H9 (cell line): ENCODE results near the gene POFUT1. TPM values are rescaled to one million over a fixed set of nuclear protein-coding genes. Genes with fewer than 3 reads are reported as not detected.

Source experiments
- DNase-seq: peaks from one replicate; pipeline ENCODE4 v3.0.0-alpha.2; 2017
- H2AFZ ChIP-seq: one replicate; pipeline ENCODE4 v1.6.1; 2013; ENCODE audit warnings: mild to moderate bottlenecking, low read length, control low read depth, moderate library complexity
- H2AK5ac ChIP-seq: 2 replicates; pipeline ENCODE4 v1.6.1; 2013; ENCODE audit warnings: low read length, control low read depth, mixed read lengths; ENCODE audit not compliant: insufficient read length
- H2BK120ac ChIP-seq: one replicate; pipeline ENCODE4 v1.6.1; 2013; ENCODE audit warnings: low read depth, mild to moderate bottlenecking, low read length, control low read depth, inconsistent platforms; ENCODE audit not compliant: poor library complexity, severe bottlenecking
- H2BK12ac ChIP-seq: 2 replicates; pipeline ENCODE4 v1.6.1; 2013; ENCODE audit warnings: low read length, control low read depth, mixed read lengths, low read depth; ENCODE audit not compliant: insufficient read length
- H2BK15ac ChIP-seq: 2 replicates; pipeline ENCODE4 v1.6.1; 2013; ENCODE audit warnings: low read depth, low read length, control low read depth
- H2BK20ac ChIP-seq: one replicate; pipeline ENCODE4 v1.6.1; 2013; ENCODE audit warnings: low read depth, mild to moderate bottlenecking, low read length, control low read depth, inconsistent platforms; ENCODE audit not compliant: poor library complexity, severe bottlenecking
- H2BK5ac ChIP-seq: 2 replicates; pipeline ENCODE4 v1.6.1; 2013; ENCODE audit warnings: low read length, control low read depth, mixed read lengths; ENCODE audit not compliant: insufficient read length
- H3K14ac ChIP-seq: 2 replicates; pipeline ENCODE4 v1.6.1; 2013; ENCODE audit warnings: low read length, control low read depth; ENCODE audit not compliant: insufficient read depth
- H3K18ac ChIP-seq: 2 replicates; pipeline ENCODE4 v1.6.1; 2013; ENCODE audit warnings: low read depth, mild to moderate bottlenecking, mixed read lengths, low read length, control low read depth; ENCODE audit not compliant: insufficient read length
- H3K23ac ChIP-seq: 2 replicates; pipeline ENCODE4 v1.6.1; 2013; ENCODE audit warnings: low read length, control low read depth, mixed read lengths, low read depth; ENCODE audit not compliant: insufficient read length
- H3K23me2 ChIP-seq: 2 replicates; pipeline ENCODE4 v1.6.1; 2013; ENCODE audit warnings: low read depth, mild to moderate bottlenecking, mixed read lengths, low read length, control low read depth; ENCODE audit not compliant: insufficient read length, poor library complexity, severe bottlenecking
- H3K27ac ChIP-seq: 2 replicates; pipeline ENCODE4 v1.5.1; 2013; ENCODE audit warnings: low read length, control low read depth, mixed read lengths, low read depth; ENCODE audit not compliant: insufficient read length
- H3K27me3 ChIP-seq: 2 replicates; pipeline ENCODE4 v1.6.1; 2013; ENCODE audit warnings: low read length, control low read depth, inconsistent platforms; ENCODE audit not compliant: insufficient read depth
- H3K4ac ChIP-seq: 2 replicates; pipeline ENCODE4 v1.6.1; 2013; ENCODE audit warnings: low read depth, mild to moderate bottlenecking, control low read depth, inconsistent platforms, low read length, moderate library complexity
- H3K4me1 ChIP-seq: 2 replicates; pipeline ENCODE4 v1.6.1; 2013; ENCODE audit warnings: low read length, control low read depth, inconsistent platforms; ENCODE audit not compliant: insufficient read depth
- H3K4me2 ChIP-seq: 2 replicates; pipeline ENCODE4 v1.6.1; 2013; ENCODE audit warnings: low read length, control low read depth, mixed read lengths; ENCODE audit not compliant: insufficient read length, insufficient read depth
- H3K56ac ChIP-seq: 2 replicates; pipeline ENCODE4 v1.6.1; 2013; ENCODE audit warnings: low read depth, mild to moderate bottlenecking, mixed read lengths, low read length, control low read depth; ENCODE audit not compliant: insufficient read length
- H3K79me1 ChIP-seq: 2 replicates; pipeline ENCODE4 v1.6.1; 2013; ENCODE audit warnings: low read depth, mild to moderate bottlenecking, moderate library complexity, low read length, control low read depth, inconsistent platforms; ENCODE audit not compliant: insufficient read depth, poor library complexity, severe bottlenecking
- H3K79me2 ChIP-seq: 2 replicates; pipeline ENCODE4 v1.6.1; 2013; ENCODE audit warnings: low read length, control low read depth, inconsistent platforms; ENCODE audit not compliant: insufficient read depth
- H3K9ac ChIP-seq: 2 replicates; pipeline ENCODE4 v1.6.1; 2013; ENCODE audit warnings: low read length, control low read depth, mixed read lengths; ENCODE audit not compliant: insufficient read length; ENCODE audit errors: extremely low read depth
- H3K9me3 ChIP-seq: one replicate; pipeline ENCODE4 v1.6.1; 2013; ENCODE audit warnings: low read depth, low read length, inconsistent platforms; ENCODE audit not compliant: control insufficient read depth
- H3T11ph ChIP-seq: one replicate; pipeline ENCODE4 v1.6.1; 2013; ENCODE audit warnings: mild to moderate bottlenecking, low read length, control low read depth, inconsistent platforms
- H4K20me1 ChIP-seq: one replicate; pipeline ENCODE4 v1.6.1; 2013; ENCODE audit not compliant: control insufficient read depth, insufficient read length, insufficient read depth
- H4K5ac ChIP-seq: 2 replicates; pipeline ENCODE4 v1.6.1; 2013; ENCODE audit warnings: low read depth, mild to moderate bottlenecking, mixed read lengths, low read length, control low read depth; ENCODE audit not compliant: insufficient read length
- H4K8ac ChIP-seq: replicated peaks from 2 replicates; pipeline ENCODE4 v1.6.1; 2013; ENCODE audit warnings: low read length, control low read depth, mixed read lengths, low read depth; ENCODE audit not compliant: insufficient read length
- H4K91ac ChIP-seq: 2 replicates; pipeline ENCODE4 v1.6.1; 2013; ENCODE audit warnings: low read depth, mild to moderate bottlenecking, moderate library complexity, mixed read lengths, low read length, control low read depth; ENCODE audit not compliant: insufficient read length
- H3K27ac Mint-ChIP-seq, 3 experiments: 2 replicates in 2 of 3; 3 replicates in 1 of 3; pipeline ENCODE4 v1.8.0; 2020 to 2021; ENCODE audit warnings: mixed read lengths in 3 of 3, mild to moderate bottlenecking in 1 of 3, moderate library complexity in 1 of 3
- H3K27me3 Mint-ChIP-seq: 2 replicates; pipeline ENCODE4 v1.8.0; 2021; ENCODE audit warnings: low read depth, mild to moderate bottlenecking, moderate library complexity, mixed read lengths
- H3K36me3 Mint-ChIP-seq, 3 experiments: 2 replicates in 2 of 3; 3 replicates in 1 of 3; pipeline ENCODE4 v1.8.0; 2020 to 2021; ENCODE audit warnings: low read depth in 3 of 3, mixed read lengths in 3 of 3; ENCODE audit not compliant: insufficient read depth in 1 of 3
- H3K4me1 Mint-ChIP-seq, 2 experiments: 2 replicates each; pipeline ENCODE4 v1.8.0; 2020; ENCODE audit warnings: mixed read lengths in 2 of 2
- H3K4me3 Mint-ChIP-seq, 2 experiments: 2 replicates in 1 of 2; 3 replicates in 1 of 2; pipeline ENCODE4 v1.8.0; 2020 to 2021; ENCODE audit warnings: mild to moderate bottlenecking in 2 of 2, mixed read lengths in 2 of 2, moderate library complexity in 1 of 2
- H3K9me3 Mint-ChIP-seq, 2 experiments: 2 replicates in 1 of 2; 3 replicates in 1 of 2; pipeline ENCODE4 v1.8.0; 2020; ENCODE audit warnings: mild to moderate bottlenecking in 2 of 2, mixed read lengths in 2 of 2, moderate library complexity in 1 of 2
- WGBS: extraction: QIAGEN DNeasy Blood & Tissue Kit; methylation state at CpG from one replicate; pipeline ENCODE4 v1.1.7; 2013; ENCODE audit warnings: missing lambda C conversion rate, low lambda C conversion rate, mixed read lengths; ENCODE audit not compliant: insufficient read length; ENCODE audit errors: extremely low coverage; 5-methylcytosine and 5-hydroxymethylcytosine counted together
- total RNA-seq: library from RNA; stranded (reverse); gene quantifications from 2 replicates; pipeline ENCODE4 v1.2.1, GENCODE V29; 2021
- TF ChIP-seq, protein P1 (sequence below): fragments of 200-600 bp; sonication (generic); conservative IDR thresholded peaks from 3 replicates; pipeline ENCODE4 v1.8.0; 2021; ENCODE audit warnings: antibody characterized with exemption, mild to moderate bottlenecking

Gene POFUT1
- total RNA-seq, 1 experiment from 2014 or later = 41.2 TPM

DNA sequence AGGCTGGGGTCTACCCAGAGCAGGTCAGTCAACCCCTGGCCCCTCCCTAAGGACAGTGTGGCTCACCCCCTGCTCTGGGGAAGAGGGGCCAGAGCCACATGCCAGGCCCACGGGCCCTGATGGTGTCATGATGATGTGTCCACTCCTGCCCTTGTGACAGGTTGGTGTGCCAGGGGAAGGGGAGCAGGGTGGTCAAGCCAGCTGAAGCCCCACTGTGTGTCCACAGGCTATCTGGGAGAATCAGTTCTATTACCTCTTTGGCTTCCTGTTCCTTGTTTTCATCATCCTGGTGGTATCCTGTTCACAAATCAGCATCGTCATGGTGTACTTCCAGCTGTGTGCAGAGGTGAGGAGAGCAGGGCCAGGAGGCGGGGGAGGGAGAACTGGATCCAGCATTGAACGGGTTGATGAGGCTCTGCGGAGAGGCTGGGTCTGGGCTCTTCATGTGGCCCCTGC, 47.9 kb upstream of the POFUT1 start:
- H3K4me2 ChIP-seq = no peak overlapping the region
- Mint-ChIP-seq H3K4me1 (peaks cover 2 to 7% of the 10 kb centered on the region in 2 experiments; a peak in 3 of 4 replicates), H3K27me3 (no peaks in the 10 kb centered on the region), H3K27ac (0 out of 7 replicates have a peak overlapping the region, but pooled peaks of 1 of the 3 experiments have one; percentile 24), H3K4me3 (no peak overlapping the region), H3K9me3 (no peaks in the 10 kb centered on the region), H3K36me3 (peaks cover 32 to 78% (median 71%) of the 10 kb centered on the region in 3 experiments; a peak in 6 of 7 replicates)
- H3K79me2 ChIP-seq = no peaks in the 10 kb centered on the region
- no CpG with 5 or more reads among the region's 5 CpGs for WGBS
- H2BK15ac ChIP-seq = no peak overlapping the region
- H2AK5ac ChIP-seq = no peak overlapping the region
- TF ChIP-seq, protein P1, sequence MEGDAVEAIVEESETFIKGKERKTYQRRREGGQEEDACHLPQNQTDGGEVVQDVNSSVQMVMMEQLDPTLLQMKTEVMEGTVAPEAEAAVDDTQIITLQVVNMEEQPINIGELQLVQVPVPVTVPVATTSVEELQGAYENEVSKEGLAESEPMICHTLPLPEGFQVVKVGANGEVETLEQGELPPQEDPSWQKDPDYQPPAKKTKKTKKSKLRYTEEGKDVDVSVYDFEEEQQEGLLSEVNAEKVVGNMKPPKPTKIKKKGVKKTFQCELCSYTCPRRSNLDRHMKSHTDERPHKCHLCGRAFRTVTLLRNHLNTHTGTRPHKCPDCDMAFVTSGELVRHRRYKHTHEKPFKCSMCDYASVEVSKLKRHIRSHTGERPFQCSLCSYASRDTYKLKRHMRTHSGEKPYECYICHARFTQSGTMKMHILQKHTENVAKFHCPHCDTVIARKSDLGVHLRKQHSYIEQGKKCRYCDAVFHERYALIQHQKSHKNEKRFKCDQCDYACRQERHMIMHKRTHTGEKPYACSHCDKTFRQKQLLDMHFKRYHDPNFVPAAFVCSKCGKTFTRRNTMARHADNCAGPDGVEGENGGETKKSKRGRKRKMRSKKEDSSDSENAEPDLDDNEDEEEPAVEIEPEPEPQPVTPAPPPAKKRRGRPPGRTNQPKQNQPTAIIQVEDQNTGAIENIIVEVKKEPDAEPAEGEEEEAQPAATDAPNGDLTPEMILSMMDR = no peak
- no peak overlapping the region for H3K9ac ChIP-seq
- no peak overlapping the region for H3T11ph ChIP-seq
- H3K4me1 ChIP-seq = no peaks in the 10 kb centered on the region
- no peak overlapping the region for H4K8ac ChIP-seq
- H2BK20ac ChIP-seq = no peak overlapping the region
- H3K23me2 ChIP-seq = no peaks in the 10 kb centered on the region
- H2BK120ac ChIP-seq = no peak overlapping the region
- no peaks in the 10 kb centered on the region for H3K27me3 ChIP-seq
- no peak overlapping the region for H3K27ac ChIP-seq
- H3K4ac ChIP-seq = no peak overlapping the region
- no peak for DNase-seq
- no peak overlapping the region for H4K5ac ChIP-seq
- no peak overlapping the region for H3K23ac ChIP-seq
- H4K91ac ChIP-seq = no peak overlapping the region
- H2BK5ac ChIP-seq = no peak overlapping the region
- no peak overlapping the region for H2AFZ ChIP-seq
- no peaks in the 10 kb centered on the region for H4K20me1 ChIP-seq
- H2BK12ac ChIP-seq = no peak overlapping the region
- no peak overlapping the region for H3K56ac ChIP-seq
- H3K18ac ChIP-seq = no peak overlapping the region
- H3K9me3 ChIP-seq = no peaks in the 10 kb centered on the region
- no peak overlapping the region for H3K14ac ChIP-seq
- no peaks in the 10 kb centered on the region for H3K79me1 ChIP-seq
